Tibial artery (tissue), 4 donors: ENCODE measurements around the gene SUSD1.

Experiments
- DNase-seq, 2 donors: peaks; one replicate each; pipeline ENCODE4 v3.0.0-alpha.2; 2019
- H3K27ac ChIP-seq, 2 donors: fragments of 200-600 bp; sonication (generic) in 1 of 2; 1 replicate in 1 of 2; 2 replicates in 1 of 2; pipeline ENCODE4 v1.5.1; 2018 to 2019; ENCODE audit warnings: mild to moderate bottlenecking in 1 of 2
- H3K27me3 ChIP-seq, 2 donors: fragments of 200-600 bp; sonication (generic) in 1 of 2; one replicate each; pipeline versions ENCODE4 v1.5.1 to v1.6.0; 2016 to 2019
- H3K36me3 ChIP-seq, 3 donors: fragments of 200-600 bp; sonication (generic) in 2 of 3; one replicate each; pipeline ENCODE4 v1.5.1; 2016 to 2019; ENCODE audit warnings: mild to moderate bottlenecking in 2 of 3
- H3K4me1 ChIP-seq, 4 donors: fragments of 200-600 bp; sonication (generic) in 2 of 4; 1 replicate in 3 of 4; 2 replicates in 1 of 4; pipeline ENCODE4 v1.5.1; 2016 to 2019
- H3K4me3 ChIP-seq, 2 donors: fragments of 200-600 bp; sonication (generic) in 1 of 2; 1 replicate in 1 of 2; 2 replicates in 1 of 2; pipeline ENCODE4 v1.5.1; 2018 to 2019; ENCODE audit warnings: mild to moderate bottlenecking in 2 of 2
- H3K9me3 ChIP-seq, 3 donors: fragments of 200-600 bp; sonication (generic) in 1 of 3; one replicate each; pipeline ENCODE4 v1.5.1; 2016 to 2019
- intact Hi-C: fragments of 100-400 bp; cut with DNase I; formaldehyde crosslinking; loops from one replicate; pipeline ENCODE4 v1.15.0; 2023; ENCODE audit warnings: low total_unique reads
- TF ChIP-seq, protein P1 (sequence below), 2 experiments: fragments of 200-600 bp in 1 of 2; fragments of 450-650 bp in 1 of 2; IDR thresholded peaks; one replicate each; pipeline ENCODE4 v1.5.1; 2017 to 2019; ENCODE audit warnings: antibody characterized with exemption in 2 of 2, mild to moderate bottlenecking in 1 of 2, moderate library complexity in 1 of 2

Gene SUSD1

DNA sequence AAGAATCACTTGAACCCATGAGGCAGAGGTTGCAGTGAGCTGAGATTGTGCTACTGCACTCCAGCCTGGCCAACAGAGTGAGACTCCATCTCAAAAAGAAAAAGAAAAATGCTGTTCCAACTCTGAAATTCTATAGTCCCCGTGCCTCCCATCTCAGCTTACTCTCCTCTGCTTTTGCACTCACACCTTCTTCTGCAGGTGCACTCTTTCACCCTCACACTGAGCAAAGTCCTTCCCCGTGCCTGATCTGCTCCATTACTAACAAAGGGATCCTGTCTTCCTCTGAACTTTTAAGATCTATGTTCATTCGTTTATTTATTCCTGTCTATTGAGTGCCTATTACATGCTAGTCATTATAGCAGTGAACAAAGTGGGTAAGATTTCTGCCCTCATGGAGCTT is 47.8 kb downstream of the SUSD1 start:
- no peaks in the 10 kb centered on the region for H3K9me3 ChIP-seq
- DNase-seq = no peak
- peaks cover 10 to 20% (median 12%) of the 10 kb centered on the region in 3 donors for H3K36me3 ChIP-seq
- TF ChIP-seq, protein P1, sequence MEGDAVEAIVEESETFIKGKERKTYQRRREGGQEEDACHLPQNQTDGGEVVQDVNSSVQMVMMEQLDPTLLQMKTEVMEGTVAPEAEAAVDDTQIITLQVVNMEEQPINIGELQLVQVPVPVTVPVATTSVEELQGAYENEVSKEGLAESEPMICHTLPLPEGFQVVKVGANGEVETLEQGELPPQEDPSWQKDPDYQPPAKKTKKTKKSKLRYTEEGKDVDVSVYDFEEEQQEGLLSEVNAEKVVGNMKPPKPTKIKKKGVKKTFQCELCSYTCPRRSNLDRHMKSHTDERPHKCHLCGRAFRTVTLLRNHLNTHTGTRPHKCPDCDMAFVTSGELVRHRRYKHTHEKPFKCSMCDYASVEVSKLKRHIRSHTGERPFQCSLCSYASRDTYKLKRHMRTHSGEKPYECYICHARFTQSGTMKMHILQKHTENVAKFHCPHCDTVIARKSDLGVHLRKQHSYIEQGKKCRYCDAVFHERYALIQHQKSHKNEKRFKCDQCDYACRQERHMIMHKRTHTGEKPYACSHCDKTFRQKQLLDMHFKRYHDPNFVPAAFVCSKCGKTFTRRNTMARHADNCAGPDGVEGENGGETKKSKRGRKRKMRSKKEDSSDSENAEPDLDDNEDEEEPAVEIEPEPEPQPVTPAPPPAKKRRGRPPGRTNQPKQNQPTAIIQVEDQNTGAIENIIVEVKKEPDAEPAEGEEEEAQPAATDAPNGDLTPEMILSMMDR (IDR thresholded peaks at IDR 0.05) = no peak
- no peak overlapping the region for H3K4me3 ChIP-seq
- no peak overlapping the region for H3K27ac ChIP-seq
- H3K27me3 ChIP-seq = no peaks in the 10 kb centered on the region
- no peaks in the 10 kb centered on the region for H3K4me1 ChIP-seq
- intact Hi-C loops = no loop called here

DNA sequence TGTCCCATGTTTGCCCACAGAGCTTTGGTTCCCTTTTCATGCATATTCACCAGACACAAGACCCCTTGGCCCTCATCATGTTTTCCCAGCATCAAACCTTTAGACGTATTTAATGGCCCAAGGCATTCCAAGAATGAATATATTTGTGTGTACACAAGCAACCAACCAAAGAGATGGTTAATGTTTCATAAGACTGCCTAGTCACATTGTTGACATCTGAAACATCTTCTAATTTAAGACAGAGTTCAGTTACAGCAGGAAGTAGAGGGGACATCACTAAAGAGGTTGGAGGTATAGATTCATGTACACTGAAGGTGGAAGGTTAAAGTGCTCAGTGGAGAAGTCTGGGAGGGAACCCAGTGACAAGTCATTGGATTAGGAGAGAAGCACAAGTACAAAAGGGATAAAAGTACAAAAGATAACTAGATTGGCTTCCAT is 49.1 kb downstream of the SUSD1 start:
- no peak for DNase-seq
- Histone ChIP-seq H3K27me3 (no peaks in the 10 kb centered on the region), H3K36me3 (peaks cover 10 to 29% (median 12%) of the 10 kb centered on the region in 3 donors), H3K4me3 (no peak overlapping the region), H3K27ac (no peak overlapping the region), H3K4me1 (no peaks in the 10 kb centered on the region), H3K9me3 (no peaks in the 10 kb centered on the region)
- TF ChIP-seq, protein P1 (IDR thresholded peaks at IDR 0.05) = no peak
- intact Hi-C loops = no loop called here

DNA sequence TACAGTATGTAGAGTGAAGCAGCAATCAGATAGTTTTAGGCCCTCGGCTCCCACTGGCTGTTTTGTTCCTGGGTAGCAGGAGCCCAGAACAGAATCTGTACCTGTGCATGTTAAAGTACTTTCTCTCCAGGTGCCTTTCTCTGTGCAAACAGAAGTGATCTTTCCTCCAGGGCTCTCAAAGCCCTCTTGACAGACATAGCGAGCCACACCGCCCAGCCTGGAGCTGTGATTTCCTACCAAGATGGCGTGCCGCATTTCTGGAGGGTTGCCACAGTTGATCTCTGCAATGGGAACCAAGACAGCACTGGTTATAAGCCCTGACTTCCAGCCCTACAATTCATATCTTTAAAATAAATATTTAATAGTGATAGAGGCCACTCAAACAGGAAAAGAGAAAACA is 50.9 kb downstream of the SUSD1 start:
- Histone ChIP-seq H3K27me3 (no peaks in the 10 kb centered on the region), H3K27ac (no peak overlapping the region), H3K4me3 (no peak overlapping the region), H3K9me3 (no peaks in the 10 kb centered on the region), H3K4me1 (no peaks in the 10 kb centered on the region), H3K36me3 (peaks cover 12 to 33% (median 18%) of the 10 kb centered on the region in 3 donors)
- no peak for DNase-seq
- TF ChIP-seq, protein P1 (IDR thresholded peaks at IDR 0.05) = no peak
- intact Hi-C loops = no loop called here

DNA sequence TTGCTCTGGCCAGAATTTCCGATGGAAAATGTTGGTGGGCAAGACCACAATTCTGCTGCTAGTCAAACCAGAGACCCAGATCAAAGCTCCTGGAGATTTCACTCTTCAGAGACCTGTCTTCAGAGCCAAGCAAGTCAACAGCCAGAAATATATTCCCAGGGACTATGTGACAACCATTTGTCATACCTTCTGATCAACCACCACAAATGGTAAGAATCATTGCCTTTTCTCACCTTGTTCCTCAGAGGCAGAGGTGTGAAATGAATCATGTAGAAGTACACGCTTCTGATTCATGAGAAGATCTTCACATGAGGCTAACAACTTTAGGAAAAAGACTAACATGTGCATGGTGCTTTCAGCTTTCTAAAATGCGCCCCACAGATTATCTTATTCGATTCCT is 53.5 kb downstream of the SUSD1 start:
- H3K4me1 ChIP-seq = no peaks in the 10 kb centered on the region
- no peaks in the 10 kb centered on the region for H3K27me3 ChIP-seq
- TF ChIP-seq, protein P1 (IDR thresholded peaks at IDR 0.05) = no peak
- no peak for DNase-seq
- no peaks in the 10 kb centered on the region for H3K9me3 ChIP-seq
- no peak overlapping the region for H3K4me3 ChIP-seq
- intact Hi-C loops = no loop called here
- H3K36me3 ChIP-seq = peaks cover 12 to 33% (median 18%) of the 10 kb centered on the region in 3 donors
- H3K27ac ChIP-seq = no peak overlapping the region

DNA sequence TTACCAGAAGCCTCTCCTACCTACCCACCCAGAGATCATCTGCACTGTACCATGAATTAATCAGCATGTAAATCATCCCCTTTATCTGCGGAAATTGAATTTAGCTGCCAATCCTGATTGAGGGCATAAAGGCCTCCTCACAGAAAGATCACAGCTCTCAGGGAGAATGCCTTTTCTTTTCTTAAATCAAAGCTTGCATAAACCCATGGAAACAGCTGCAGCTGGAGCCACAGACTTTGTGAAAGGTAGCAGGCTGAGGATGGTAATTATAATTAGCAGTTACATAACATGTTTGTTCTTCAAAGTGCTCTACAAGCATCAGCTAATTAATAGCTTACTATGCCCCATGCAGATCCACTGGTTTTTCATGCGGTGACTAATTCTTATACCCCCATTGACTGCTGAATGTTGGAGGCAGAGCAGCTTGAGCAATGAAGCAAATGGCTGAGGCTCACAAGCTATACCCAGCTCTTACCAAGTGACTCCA is 54.6 kb downstream of the SUSD1 start:
- no peaks in the 10 kb centered on the region for H3K9me3 ChIP-seq
- intact Hi-C loops = no loop called here
- H3K4me1 ChIP-seq = no peaks in the 10 kb centered on the region
- TF ChIP-seq, protein P1 (IDR thresholded peaks at IDR 0.05) = no peak
- H3K27me3 ChIP-seq = no peaks in the 10 kb centered on the region
- peaks cover 12 to 33% (median 18%) of the 10 kb centered on the region in 3 donors for H3K36me3 ChIP-seq
- DNase-seq = no peak
- no peak overlapping the region for H3K4me3 ChIP-seq
- H3K27ac ChIP-seq = no peak overlapping the region

DNA sequence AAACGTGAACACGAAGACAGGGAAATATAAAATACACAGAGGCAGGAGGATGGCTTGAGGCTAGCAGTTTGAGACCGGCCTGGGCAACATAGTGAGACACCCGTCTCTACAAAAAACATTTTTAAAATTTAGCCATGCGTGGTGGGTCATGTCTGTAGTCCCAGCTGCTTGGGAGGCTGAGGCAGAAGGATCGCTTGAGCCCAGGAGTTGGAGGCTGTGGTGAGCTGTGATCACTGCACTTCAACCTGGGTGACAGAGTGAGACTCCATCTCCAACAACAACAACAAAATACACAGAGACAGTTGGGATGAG is 55.1 kb downstream of the SUSD1 start:
- Histone ChIP-seq H3K36me3 (peaks cover 12 to 33% (median 18%) of the 10 kb centered on the region in 3 donors), H3K4me1 (no peaks in the 10 kb centered on the region), H3K4me3 (no peak overlapping the region), H3K27me3 (no peaks in the 10 kb centered on the region), H3K9me3 (no peaks in the 10 kb centered on the region), H3K27ac (no peak overlapping the region)
- TF ChIP-seq, protein P1 (IDR thresholded peaks at IDR 0.05) = no peak
- intact Hi-C loops = no loop called here
- DNase-seq = no peak
